ENCODE measurements around the gene USP21. TPM values are rescaled to one million over a fixed set of nuclear protein-coding genes. Genes with fewer than 3 reads are reported as not detected.

The USP21 gene
- total RNA-seq, 1 donor from 2014 or later: 45.7 TPM

DNA sequence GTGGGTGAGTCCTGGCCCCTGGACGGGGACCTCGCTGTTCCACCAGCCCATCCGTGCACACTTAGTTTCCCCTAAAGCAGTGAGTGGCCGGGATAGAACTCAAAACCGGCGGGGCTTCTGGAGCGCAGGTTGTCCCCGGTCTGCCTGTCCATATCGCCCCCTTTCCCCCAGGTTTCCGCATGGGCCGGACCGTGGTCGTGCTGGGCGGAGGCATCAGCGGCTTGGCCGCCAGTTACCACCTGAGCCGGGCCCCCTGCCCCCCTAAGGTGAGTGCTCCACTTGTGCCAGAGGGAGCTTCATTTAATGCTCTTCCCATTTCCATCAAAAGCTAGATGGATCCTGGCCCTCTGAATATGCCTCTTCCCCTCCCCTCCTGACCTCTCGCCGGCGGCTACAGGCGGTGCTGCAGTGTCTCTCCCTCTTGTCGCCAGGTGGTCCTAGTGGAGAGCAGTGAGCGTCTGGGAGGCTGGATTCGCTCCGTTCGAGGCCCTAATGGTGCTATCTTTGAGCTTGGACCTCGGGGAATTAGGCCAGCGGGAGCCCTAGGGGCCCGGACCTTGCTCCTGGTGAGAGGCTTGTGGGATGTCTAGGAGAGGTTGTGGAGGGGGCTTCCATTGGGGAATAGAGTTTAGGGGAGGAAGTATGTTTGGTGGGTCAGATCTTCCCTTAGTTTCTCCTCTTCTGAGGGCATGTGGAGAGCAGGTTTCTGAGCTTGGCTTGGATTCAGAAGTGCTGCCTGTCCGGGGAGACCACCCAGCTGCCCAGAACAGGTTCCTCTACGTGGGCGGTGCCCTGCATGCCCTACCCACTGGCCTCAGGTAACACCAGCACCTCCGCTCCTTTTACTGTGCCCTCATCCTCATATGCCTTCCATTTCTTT is 7.6 kb downstream of the USP21 start:
- Mint-ChIP-seq H3K4me3 (peak overlapping the region; percentile 97), H3K27ac (peak overlapping the region; percentile 99), H3K9me3 (no peaks in the 10 kb centered on the region), H3K27me3 (no peaks in the 10 kb centered on the region), H3K36me3 (peaks cover 13% of the 10 kb centered on the region), H3K4me1 (ENCODE audit: unreplicated experiment) (peaks cover 13% of the 10 kb centered on the region)
- TF ChIP-seq, protein P1, sequence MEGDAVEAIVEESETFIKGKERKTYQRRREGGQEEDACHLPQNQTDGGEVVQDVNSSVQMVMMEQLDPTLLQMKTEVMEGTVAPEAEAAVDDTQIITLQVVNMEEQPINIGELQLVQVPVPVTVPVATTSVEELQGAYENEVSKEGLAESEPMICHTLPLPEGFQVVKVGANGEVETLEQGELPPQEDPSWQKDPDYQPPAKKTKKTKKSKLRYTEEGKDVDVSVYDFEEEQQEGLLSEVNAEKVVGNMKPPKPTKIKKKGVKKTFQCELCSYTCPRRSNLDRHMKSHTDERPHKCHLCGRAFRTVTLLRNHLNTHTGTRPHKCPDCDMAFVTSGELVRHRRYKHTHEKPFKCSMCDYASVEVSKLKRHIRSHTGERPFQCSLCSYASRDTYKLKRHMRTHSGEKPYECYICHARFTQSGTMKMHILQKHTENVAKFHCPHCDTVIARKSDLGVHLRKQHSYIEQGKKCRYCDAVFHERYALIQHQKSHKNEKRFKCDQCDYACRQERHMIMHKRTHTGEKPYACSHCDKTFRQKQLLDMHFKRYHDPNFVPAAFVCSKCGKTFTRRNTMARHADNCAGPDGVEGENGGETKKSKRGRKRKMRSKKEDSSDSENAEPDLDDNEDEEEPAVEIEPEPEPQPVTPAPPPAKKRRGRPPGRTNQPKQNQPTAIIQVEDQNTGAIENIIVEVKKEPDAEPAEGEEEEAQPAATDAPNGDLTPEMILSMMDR (conservative IDR thresholded peaks at IDR 0.05): no peak
- DNase-seq (ENCODE audit: extremely low spot score, unreplicated experiment): no peak

DNA sequence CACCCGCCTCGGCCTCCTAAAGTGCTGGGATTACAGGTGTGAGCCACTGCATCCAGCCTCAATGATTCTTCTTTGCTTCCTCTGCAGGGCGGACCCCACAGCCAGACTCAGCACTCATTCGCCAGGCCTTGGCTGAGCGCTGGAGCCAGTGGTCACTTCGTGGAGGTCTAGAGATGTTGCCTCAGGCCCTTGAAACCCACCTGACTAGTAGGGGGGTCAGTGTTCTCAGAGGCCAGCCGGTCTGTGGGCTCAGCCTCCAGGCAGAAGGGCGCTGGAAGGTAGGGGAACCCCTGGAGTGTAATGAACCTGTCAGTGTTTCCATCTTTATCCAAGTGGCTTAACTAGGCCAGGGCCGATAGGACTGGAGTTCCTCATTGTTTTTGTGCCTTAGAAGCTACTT is 9.6 kb downstream of the USP21 start:
- no peak overlapping the region for H3K27ac Mint-ChIP-seq
- peak overlapping the region; percentile 97 for H3K4me3 Mint-ChIP-seq
- peaks cover 13% of the 10 kb centered on the region for H3K36me3 Mint-ChIP-seq
- TF ChIP-seq, protein P1 (conservative IDR thresholded peaks at IDR 0.05): no peak
- peaks cover 5% of the 10 kb centered on the region for H3K4me1 Mint-ChIP-seq (ENCODE audit: unreplicated experiment)
- DNase-seq (ENCODE audit: extremely low spot score, unreplicated experiment): no peak
- no peaks in the 10 kb centered on the region for H3K9me3 Mint-ChIP-seq
- no peaks in the 10 kb centered on the region for H3K27me3 Mint-ChIP-seq

DNA sequence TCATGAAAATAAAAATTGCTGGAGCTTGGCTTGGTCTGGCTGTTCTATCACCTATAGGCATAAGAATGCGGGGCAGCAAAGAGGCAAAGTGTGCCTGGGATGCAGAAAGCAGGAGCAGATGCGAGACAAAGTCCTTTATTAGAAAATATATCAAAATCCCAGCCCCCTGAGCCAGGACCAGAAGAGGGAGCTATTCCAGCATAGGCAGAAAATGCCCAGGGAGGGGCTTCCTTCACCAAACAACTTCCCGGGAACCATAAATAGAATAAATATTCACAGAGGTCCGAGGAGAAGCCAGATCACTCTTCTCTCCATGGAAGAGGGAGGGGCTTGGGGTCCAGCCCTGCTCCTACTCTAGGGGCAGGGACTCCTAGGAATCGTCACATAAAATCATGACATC is 11.9 kb downstream of the USP21 start:
- Mint-ChIP-seq H3K27me3 (no peaks in the 10 kb centered on the region), H3K4me3 (no peak overlapping the region), H3K36me3 (peaks cover 18% of the 10 kb centered on the region), H3K9me3 (no peaks in the 10 kb centered on the region), H3K27ac (no peak overlapping the region), H3K4me1 (ENCODE audit: unreplicated experiment) (peaks cover 11% of the 10 kb centered on the region)
- no peak for DNase-seq (ENCODE audit: extremely low spot score, unreplicated experiment)
- TF ChIP-seq, protein P1 (conservative IDR thresholded peaks at IDR 0.05): no peak

DNA sequence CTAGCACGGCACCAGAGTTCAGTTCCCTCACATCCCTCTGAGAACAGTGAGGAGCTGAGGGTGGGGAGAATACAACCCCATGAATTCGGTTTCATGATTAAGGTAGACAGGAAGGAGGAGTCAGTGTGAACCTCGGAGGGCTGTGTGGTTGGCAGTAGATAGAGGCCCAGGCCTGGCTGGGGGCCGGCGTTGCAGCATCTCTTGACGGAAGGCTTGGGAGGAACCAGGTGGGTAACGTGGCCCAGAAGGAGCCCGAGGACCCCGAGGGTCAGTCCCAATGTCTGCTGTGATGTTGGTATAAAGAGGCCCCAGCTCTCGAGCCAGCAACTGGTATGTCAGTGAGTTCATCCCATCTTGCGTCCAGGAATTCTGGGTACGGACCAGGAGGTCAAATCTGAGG is 12.4 kb downstream of the USP21 start:
- TF ChIP-seq, protein P1 (conservative IDR thresholded peaks at IDR 0.05): no peak
- DNase-seq (ENCODE audit: extremely low spot score, unreplicated experiment): no peak
- H3K36me3 Mint-ChIP-seq: peaks cover 18% of the 10 kb centered on the region
- H3K9me3 Mint-ChIP-seq: no peaks in the 10 kb centered on the region
- H3K4me1 Mint-ChIP-seq (ENCODE audit: unreplicated experiment): peaks cover 15% of the 10 kb centered on the region
- H3K27ac Mint-ChIP-seq: no peak overlapping the region
- H3K27me3 Mint-ChIP-seq: no peaks in the 10 kb centered on the region
- H3K4me3 Mint-ChIP-seq: no peak overlapping the region

DNA sequence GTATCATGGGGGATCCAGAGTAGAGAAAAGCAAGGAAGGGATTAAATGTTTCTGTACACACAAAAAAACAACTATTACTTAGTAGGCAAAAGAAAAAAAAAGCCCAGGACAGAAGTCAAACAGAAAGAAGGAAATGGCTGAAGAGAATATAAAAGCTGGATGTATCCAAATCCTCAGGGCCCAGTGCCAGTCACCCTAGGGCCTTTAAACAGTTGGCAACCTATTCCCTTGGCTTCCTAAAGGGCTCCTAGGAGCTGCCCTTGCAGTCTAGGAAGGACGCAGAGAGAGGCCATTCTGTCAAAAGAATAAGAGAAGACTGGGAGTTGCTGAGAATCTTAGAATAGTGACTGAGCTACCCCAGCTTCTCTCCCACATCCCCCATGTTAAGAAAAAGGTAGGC is 13.0 kb downstream of the USP21 start:
- Mint-ChIP-seq H3K27ac (peak overlapping the region; percentile 43), H3K4me1 (ENCODE audit: unreplicated experiment) (peaks cover 18% of the 10 kb centered on the region), H3K4me3 (no peak overlapping the region), H3K27me3 (no peaks in the 10 kb centered on the region), H3K9me3 (no peaks in the 10 kb centered on the region), H3K36me3 (peaks cover 21% of the 10 kb centered on the region)
- DNase-seq (ENCODE audit: extremely low spot score, unreplicated experiment): no peak
- TF ChIP-seq, protein P1 (conservative IDR thresholded peaks at IDR 0.05): no peak
